ENCODE data around the gene PSMA7. TPM values are rescaled to one million over a fixed set of nuclear protein-coding genes. Genes with fewer than 3 reads are reported as not detected.

Gene PSMA7
- total RNA-seq, 1 donor from 2014 or later, result 318 TPM

- TF ChIP-seq, protein P1, sequence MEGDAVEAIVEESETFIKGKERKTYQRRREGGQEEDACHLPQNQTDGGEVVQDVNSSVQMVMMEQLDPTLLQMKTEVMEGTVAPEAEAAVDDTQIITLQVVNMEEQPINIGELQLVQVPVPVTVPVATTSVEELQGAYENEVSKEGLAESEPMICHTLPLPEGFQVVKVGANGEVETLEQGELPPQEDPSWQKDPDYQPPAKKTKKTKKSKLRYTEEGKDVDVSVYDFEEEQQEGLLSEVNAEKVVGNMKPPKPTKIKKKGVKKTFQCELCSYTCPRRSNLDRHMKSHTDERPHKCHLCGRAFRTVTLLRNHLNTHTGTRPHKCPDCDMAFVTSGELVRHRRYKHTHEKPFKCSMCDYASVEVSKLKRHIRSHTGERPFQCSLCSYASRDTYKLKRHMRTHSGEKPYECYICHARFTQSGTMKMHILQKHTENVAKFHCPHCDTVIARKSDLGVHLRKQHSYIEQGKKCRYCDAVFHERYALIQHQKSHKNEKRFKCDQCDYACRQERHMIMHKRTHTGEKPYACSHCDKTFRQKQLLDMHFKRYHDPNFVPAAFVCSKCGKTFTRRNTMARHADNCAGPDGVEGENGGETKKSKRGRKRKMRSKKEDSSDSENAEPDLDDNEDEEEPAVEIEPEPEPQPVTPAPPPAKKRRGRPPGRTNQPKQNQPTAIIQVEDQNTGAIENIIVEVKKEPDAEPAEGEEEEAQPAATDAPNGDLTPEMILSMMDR (conservative IDR thresholded peaks at IDR 0.05), result no peak
- no peaks in the 10 kb centered on the region for H3K9me3 Mint-ChIP-seq
- H3K27me3 Mint-ChIP-seq (ENCODE audit: low read depth), result no peaks in the 10 kb centered on the region
- no peaks in the 10 kb centered on the region for H3K4me1 Mint-ChIP-seq
- no peak overlapping the region for H3K27ac Mint-ChIP-seq (ENCODE audit: unreplicated experiment)
- H3K4me3 Mint-ChIP-seq, result no peak overlapping the region
- H3K36me3 Mint-ChIP-seq (ENCODE audit: low read depth), result no peaks in the 10 kb centered on the region
- no peak for DNase-seq (ENCODE audit: low read depth, low spot score)
These were observed 53.8 kb downstream of the PSMA7 start for GRCh38 chr20:62089393-62089792.

GRCh38 chr20:62088258-62089127 is 54.7 kb downstream of the PSMA7 start:
- Mint-ChIP-seq H3K4me3 (no peak overlapping the region), H3K4me1 (no peaks in the 10 kb centered on the region)
- TF ChIP-seq, protein P1 (conservative IDR thresholded peaks at IDR 0.05), result no peak

DNA sequence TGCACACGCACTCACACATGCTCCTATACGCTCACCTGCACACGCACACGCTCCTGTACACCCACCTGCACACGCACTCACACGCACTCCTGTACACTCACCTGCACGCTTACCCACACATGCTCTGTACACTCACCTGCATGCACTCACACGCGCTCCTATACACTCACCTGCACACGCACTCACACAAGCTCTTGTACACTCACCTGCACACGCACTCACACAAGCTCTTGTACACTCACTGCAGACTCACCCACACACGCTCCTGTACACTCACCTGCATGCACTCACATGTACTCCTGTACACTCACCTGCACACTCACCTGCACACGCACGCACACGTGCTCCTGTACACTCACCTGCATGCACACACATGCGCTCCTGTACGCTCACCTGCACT is 55.6 kb downstream of the PSMA7 start:
- Mint-ChIP-seq H3K27ac (ENCODE audit: unreplicated experiment) (no peak overlapping the region), H3K9me3 (no peaks in the 10 kb centered on the region), H3K4me1 (no peaks in the 10 kb centered on the region), H3K4me3 (no peak overlapping the region), H3K36me3 (ENCODE audit: low read depth) (no peaks in the 10 kb centered on the region), H3K27me3 (ENCODE audit: low read depth) (peaks cover 6% of the 10 kb centered on the region)
- TF ChIP-seq, protein P1 (conservative IDR thresholded peaks at IDR 0.05), result no peak
- DNase-seq (ENCODE audit: low read depth, low spot score), result no peak

More at GRCh38 chr20:62088258-62089127, 54.7 kb downstream of the PSMA7 start:
- Mint-ChIP-seq H3K27me3 (ENCODE audit: low read depth) (peaks cover 2% of the 10 kb centered on the region), H3K36me3 (ENCODE audit: low read depth) (no peaks in the 10 kb centered on the region), H3K27ac (ENCODE audit: unreplicated experiment) (no peak overlapping the region), H3K9me3 (no peaks in the 10 kb centered on the region)
- DNase-seq (ENCODE audit: low read depth, low spot score), result no peak

DNA sequence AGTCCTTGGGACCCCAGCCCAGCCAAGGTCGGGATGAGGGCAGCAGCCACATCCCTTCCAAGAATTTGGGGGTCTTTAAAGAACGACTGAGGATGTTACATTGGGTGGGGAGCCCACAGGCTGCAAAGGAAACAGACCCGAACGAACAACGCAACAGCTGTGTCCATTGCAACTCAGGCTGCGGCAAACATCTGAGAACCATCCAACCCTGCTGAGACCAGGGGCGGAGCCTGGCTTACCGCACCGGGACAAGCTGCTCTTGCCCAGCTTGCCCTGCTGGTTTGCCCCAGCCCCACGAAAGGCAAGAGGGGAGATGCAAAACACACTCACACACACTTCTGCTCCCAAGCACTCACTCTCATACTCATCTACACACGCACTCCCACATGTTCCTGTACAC is 56.0 kb downstream of the PSMA7 start:
- Mint-ChIP-seq H3K36me3 (ENCODE audit: low read depth) (no peaks in the 10 kb centered on the region), H3K27ac (ENCODE audit: unreplicated experiment) (no peak overlapping the region), H3K4me3 (no peak overlapping the region), H3K27me3 (ENCODE audit: low read depth) (peaks cover 9% of the 10 kb centered on the region), H3K4me1 (no peaks in the 10 kb centered on the region), H3K9me3 (no peaks in the 10 kb centered on the region)
- TF ChIP-seq, protein P1 (conservative IDR thresholded peaks at IDR 0.05), result no peak
- DNase-seq (ENCODE audit: low read depth, low spot score), result no peak

Other genes starting within 250 kb of the PSMA7 start
- gene TAF4, start 77.5 kb downstream of the PSMA7 start, total RNA-seq, result 33.6 and 35.1 TPM in 2 replicates
- 97.1 TPM in 2 replicates for gene LSM14B, start 20.9 kb downstream of the PSMA7 start, total RNA-seq
- gene SS18L1, start 375 bp upstream of the PSMA7 start, total RNA-seq, result 29.6 and 30.0 TPM in 2 replicates
- gene MTG2, start 39.6 kb upstream of the PSMA7 start, total RNA-seq, result 32.9 and 34.6 TPM in 2 replicates
- gene HRH3, start 76.9 kb upstream of the PSMA7 start, total RNA-seq, result 0.75 and 0.86 TPM in 2 replicates
- gene OSBPL2, start 95.1 kb upstream of the PSMA7 start, total RNA-seq, result 33.1 and 35.6 TPM in 2 replicates
- gene ADRM1, start 159.6 kb upstream of the PSMA7 start, total RNA-seq, result 90.4 and 98.8 TPM in 2 replicates
- 35.0 and 38.8 TPM in 2 replicates for gene LAMA5, start 223.9 kb upstream of the PSMA7 start, total RNA-seq
- 1,298 and 1,312 TPM in 2 replicates for gene RPS21, start 243.7 kb upstream of the PSMA7 start, total RNA-seq